H1 (cell line): ENCODE results near the gene MBOAT1. TPM values are rescaled to one million over a fixed set of nuclear protein-coding genes. Genes with fewer than 3 reads are reported as not detected.

Experiments
- CTCF ChIA-PET: fragments of 300-600 bp; sonication (Branson Sonifier 250); formaldehyde crosslinking; loops from one replicate; lab custom pipeline; 2021; ENCODE audit not compliant: partially characterized antibody; lab: Charles Lee
- POLR2A ChIA-PET: fragments of 300-600 bp; sonication (Branson Sonifier 250); formaldehyde crosslinking; loops from one replicate; lab custom pipeline; 2021; ENCODE audit warnings: inconsistent platforms; ENCODE audit not compliant: partially characterized antibody; lab: Charles Lee
- DNase-seq, 2 experiments: peaks; one replicate each; pipeline versions ENCODE4 v3.0.0 to v3.0.0-alpha.2; 2010 to 2022; ENCODE audit warnings: low spot score in 2 of 2, low read depth in 1 of 2, mixed read lengths in 1 of 2
- FAIRE-seq: peaks from 2 replicates; lab custom pipeline; 2011; peaks lifted over from hg19 to GRCh38; lab: Jason Lieb, UNC
- H2AFZ ChIP-seq: 2 replicates; pipeline ENCODE4 v1.8.1; 2012; ENCODE audit warnings: low read length, inconsistent platforms
- H2AK5ac ChIP-seq: 2 replicates; pipeline ENCODE4 v1.6.1; 2013; ENCODE audit warnings: low read depth, low read length
- H2BK120ac ChIP-seq: replicated peaks from 2 replicates; pipeline ENCODE3; 2013; ENCODE audit warnings: low read depth, low read length, inconsistent platforms
- H2BK12ac ChIP-seq: 2 replicates; pipeline ENCODE4 v1.6.1; 2013; ENCODE audit warnings: low read depth, low read length
- H2BK15ac ChIP-seq: 2 replicates; pipeline ENCODE4 v1.6.1; 2013; ENCODE audit warnings: low read length
- H2BK20ac ChIP-seq: 2 replicates; pipeline ENCODE4 v1.6.1; 2013; ENCODE audit warnings: low read length
- H2BK5ac ChIP-seq: 2 replicates; pipeline ENCODE4 v1.6.1; 2013; ENCODE audit warnings: low read depth, low read length
- H3K14ac ChIP-seq: 2 replicates; pipeline ENCODE4 v1.6.1; 2013; ENCODE audit warnings: inconsistent platforms; ENCODE audit not compliant: insufficient read length
- H3K18ac ChIP-seq: 2 replicates; pipeline ENCODE4 v1.6.1; 2013; ENCODE audit warnings: low read length; ENCODE audit errors: extremely low read depth
- H3K23ac ChIP-seq: 2 replicates; pipeline ENCODE4 v1.6.1; 2013; ENCODE audit warnings: inconsistent platforms; ENCODE audit not compliant: insufficient read length
- H3K23me2 ChIP-seq: 2 replicates; pipeline ENCODE4 v1.6.1; 2013; ENCODE audit warnings: low read depth, low read length
- H3K27ac ChIP-seq: 2 replicates; pipeline ENCODE4 v1.6.1; 2011; ENCODE audit warnings: low read depth, low read length, inconsistent platforms
- H3K27me3 ChIP-seq, 4 experiments: replicated peaks in 1 of 4; 1 replicate in 1 of 4; 2 replicates in 3 of 4; pipeline versions ENCODE4 v1.6.1 to v1.8.1; 2011 to 2013; ENCODE audit warnings: low read length in 3 of 4, mild to moderate bottlenecking in 3 of 4, inconsistent platforms in 2 of 4, mixed read lengths in 2 of 4, moderate library complexity in 1 of 4; ENCODE audit not compliant: control insufficient read depth in 3 of 4, insufficient read depth in 3 of 4; ENCODE audit errors: extremely low read depth in 1 of 4
- H3K36me3 ChIP-seq, 4 experiments: 2 replicates each; pipeline versions ENCODE4 v1.6.1 to v1.8.1; 2011 to 2013; ENCODE audit warnings: mild to moderate bottlenecking in 4 of 4, low read length in 3 of 4, moderate library complexity in 2 of 4, control low read depth in 1 of 4, inconsistent platforms in 1 of 4; ENCODE audit not compliant: insufficient read depth in 4 of 4, control insufficient read depth in 2 of 4
- H3K4ac ChIP-seq: replicated peaks from 2 replicates; pipeline ENCODE3; 2013; ENCODE audit warnings: low read length, low read depth, mixed read lengths, inconsistent platforms; ENCODE audit not compliant: insufficient read length
- H3K4me1 ChIP-seq, 4 experiments: replicated peaks in 1 of 4; 1 replicate in 1 of 4; 2 replicates in 3 of 4; pipeline versions ENCODE4 v1.6.1 to v1.8.1; 2011 to 2013; ENCODE audit warnings: low read length in 3 of 4, inconsistent platforms in 2 of 4, mixed read lengths in 1 of 4; ENCODE audit not compliant: insufficient read depth in 4 of 4, control insufficient read depth in 3 of 4
- H3K4me2 ChIP-seq, 2 experiments: 2 replicates each; pipeline versions ENCODE4 v1.6.1 to v1.8.1; 2011 to 2013; ENCODE audit warnings: low read depth in 2 of 2, low read length in 2 of 2, control low read depth in 1 of 2, inconsistent platforms in 1 of 2, mild to moderate bottlenecking in 1 of 2; ENCODE audit not compliant: insufficient read depth in 1 of 2
- H3K4me3 ChIP-seq, 4 experiments: fragments of 200-600, 300-600 bp in 1 of 4; sonication (generic), shearing (Covaris generic), sonication (Bioruptor Twin) in 1 of 4; 2 replicates each; pipeline versions ENCODE4 v1.5.1 to v1.8.1; 2011 to 2016; ENCODE audit warnings: low read length in 4 of 4, low read depth in 3 of 4, control low read depth in 2 of 4, inconsistent platforms in 2 of 4, mild to moderate bottlenecking in 2 of 4, mixed read lengths in 1 of 4, moderate library complexity in 1 of 4; ENCODE audit not compliant: insufficient read depth in 2 of 4; ENCODE audit errors: extremely low read depth in 1 of 4
- H3K56ac ChIP-seq: replicated peaks from 2 replicates; pipeline ENCODE3; 2013; ENCODE audit warnings: low read depth, mild to moderate bottlenecking, mixed read lengths, low read length, inconsistent platforms; ENCODE audit not compliant: insufficient read length
- H3K79me1 ChIP-seq: 2 replicates; pipeline ENCODE4 v1.6.1; 2013; ENCODE audit warnings: low read depth, low read length, control low read depth
- H3K79me2 ChIP-seq, 2 experiments: 2 replicates each; pipeline versions ENCODE4 v1.6.1 to v1.8.1; 2012 to 2013; ENCODE audit warnings: low read length in 2 of 2, mild to moderate bottlenecking in 2 of 2, inconsistent platforms in 1 of 2; ENCODE audit not compliant: insufficient read depth in 2 of 2, control insufficient read depth in 1 of 2
- H3K9ac ChIP-seq, 4 experiments: replicated peaks in 1 of 4; 1 replicate in 1 of 4; 2 replicates in 3 of 4; pipeline versions ENCODE4 v1.6.1 to v1.8.1; 2011 to 2013; ENCODE audit warnings: low read depth in 3 of 4, low read length in 3 of 4, control low read depth in 2 of 4, mild to moderate bottlenecking in 2 of 4, moderate library complexity in 2 of 4, inconsistent platforms in 1 of 4; ENCODE audit errors: extremely low read depth in 1 of 4
- H3K9me3 ChIP-seq, 2 experiments: 2 replicates each; pipeline versions ENCODE4 v1.6.1 to v1.8.1; 2012 to 2013; ENCODE audit warnings: mild to moderate bottlenecking in 2 of 2, moderate library complexity in 2 of 2, control low read depth in 1 of 2, inconsistent platforms in 1 of 2, low read depth in 1 of 2, low read length in 1 of 2, mixed read lengths in 1 of 2; ENCODE audit not compliant: insufficient read depth in 2 of 2
- H4K20me1 ChIP-seq, 2 experiments: replicated peaks in 1 of 2; 2 replicates each; pipeline versions ENCODE3 to v1.8.1; 2011 to 2013; ENCODE audit warnings: inconsistent platforms in 2 of 2, low read length in 2 of 2, mild to moderate bottlenecking in 1 of 2; ENCODE audit not compliant: insufficient read depth in 2 of 2, control insufficient read depth in 1 of 2
- H4K5ac ChIP-seq: 2 replicates; pipeline ENCODE4 v1.6.1; 2013; ENCODE audit warnings: low read length, low read depth, mixed read lengths, inconsistent platforms; ENCODE audit not compliant: insufficient read length
- H4K8ac ChIP-seq: 2 replicates; pipeline ENCODE4 v1.8.0; 2013; ENCODE audit warnings: mild to moderate bottlenecking, moderate library complexity, low read length, inconsistent platforms; ENCODE audit not compliant: insufficient read depth; ENCODE audit errors: extremely low read depth
- H4K91ac ChIP-seq: replicated peaks from 2 replicates; pipeline ENCODE3; 2013; ENCODE audit warnings: low read length, mixed read lengths, inconsistent platforms; ENCODE audit not compliant: insufficient read length
- CHD2 ChIP-seq: IDR thresholded peaks from 2 replicates; pipeline ENCODE4 v1.6.1; 2012; ENCODE audit warnings: low read length, improper control_type of control experiment
- CREB1 ChIP-seq: IDR thresholded peaks from 2 replicates; pipeline ENCODE4 v1.6.1; 2012; ENCODE audit warnings: inconsistent platforms
- EGR1 ChIP-seq: IDR thresholded peaks from 2 replicates; pipeline ENCODE4 v1.6.1; 2011; ENCODE audit warnings: low read depth, low read length, borderline replicate concordance
- MAFK ChIP-seq: IDR thresholded peaks from 2 replicates; pipeline ENCODE4 v1.6.1; 2012; ENCODE audit warnings: low read depth, mild to moderate bottlenecking, improper control_type of control experiment, low read length
- NRF1 ChIP-seq: IDR thresholded peaks from 2 replicates; pipeline ENCODE4 v1.6.1; 2011; ENCODE audit warnings: mild to moderate bottlenecking, low read depth, low read length, improper control_type of control experiment
- SIX5 ChIP-seq: IDR thresholded peaks from 2 replicates; pipeline ENCODE4 v1.6.1; 2011; ENCODE audit warnings: mild to moderate bottlenecking, low read depth, low read length
- SP2 ChIP-seq: IDR thresholded peaks from 2 replicates; pipeline ENCODE4 v1.6.1; 2012; ENCODE audit warnings: mild to moderate bottlenecking, low read length, inconsistent platforms
- TEAD4 ChIP-seq: IDR thresholded peaks from 2 replicates; pipeline ENCODE4 v1.6.1; 2012; ENCODE audit warnings: low read depth, low read length, inconsistent platforms, mixed read lengths
- USF2 ChIP-seq: IDR thresholded peaks from 2 replicates; pipeline ENCODE4 v1.6.1; 2011; ENCODE audit warnings: low read length, improper control_type of control experiment
- WGBS, 2 experiments: shearing (Covaris generic) in 1 of 2; methylation state at CpG; one replicate each; pipeline versions ENCODE4 v1.1.6 to v1.1.7; 2013 to 2015; ENCODE audit warnings: low lambda C conversion rate in 2 of 2, mixed read lengths in 2 of 2, inconsistent platforms in 1 of 2, low coverage in 1 of 2, missing lambda C conversion rate in 1 of 2; ENCODE audit not compliant: insufficient replicate concordance in 2 of 2, insufficient coverage in 1 of 2, insufficient read length in 1 of 2; ENCODE audit errors: extremely low coverage in 1 of 2, missing lambda C conversion rate in 1 of 2; 5-methylcytosine and 5-hydroxymethylcytosine counted together
- polyA plus RNA-seq, 7 experiments: library from polyadenylated mRNA; depleted of rRNA in 3 of 7; stranded (reverse) in 5 of 7; unstranded in 2 of 7; fragments of >200 nt in 5 of 7; fragments of 200-250 nt in 2 of 7; gene quantifications; 1 replicate in 5 of 7; 2 replicates in 1 of 7; 4 replicates in 1 of 7; pipeline versions ENCODE4 v1.2.1 to v1.2.3, GENCODE V29; 2011 to 2013; ENCODE audit warnings: missing spikeins in 2 of 7, mixed read lengths in 2 of 7
- total RNA-seq: library from RNA; stranded (reverse); fragmentation: NEBNext Ultra II Directional; extraction: Animal tissue kit (Norgen Biotek cat#: 25700); gene quantifications from 2 replicates; pipeline ENCODE4 v1.2.1, GENCODE V29; 2021

MBOAT1 gene
- total and polyA plus RNA-seq, 2 of the 8 experiments (the other 6 are each of a cell fraction or from before 2014, with no cell fraction given), result 4.9 to 19.5 TPM

- Histone ChIP-seq H2BK15ac (no peak overlapping the region), H3K14ac (no peak overlapping the region), H2AFZ (no peak overlapping the region), H3K23me2 (no peaks in the 10 kb centered on the region), H2BK12ac (no peak overlapping the region), H3K4ac (no peak overlapping the region), H3K27me3 (no peaks in the 10 kb centered on the region), H4K8ac (no peak overlapping the region), H4K5ac (no peak overlapping the region), H3K18ac (no peak overlapping the region), H3K4me3 (no peak overlapping the region), H4K20me1 (no peaks in the 10 kb centered on the region), H2AK5ac (0 out of 2 replicates have a peak overlapping the region, but pooled peaks have one; percentile 82), H2BK20ac (no peak overlapping the region), H3K36me3 (no peaks in the 10 kb centered on the region), H3K4me1 (peaks cover 0 to 5% (median 1%) of the 10 kb centered on the region in 4 experiments; a peak in 3 of 7 replicates), H3K9ac (no peak overlapping the region), H3K56ac (no peak overlapping the region), H3K9me3 (no peaks in the 10 kb centered on the region), H3K27ac (no peak overlapping the region; the same call in 1 of the 2 replicates), H3K79me2 (peaks cover 0 to 3% of the 10 kb centered on the region in 2 experiments; a peak in 1 of 4 replicates), H2BK120ac (no peak overlapping the region), H3K79me1 (no peaks in the 10 kb centered on the region), H4K91ac (no peak overlapping the region), H2BK5ac (peak overlapping the region; percentile 52; the same call in 1 of the 2 replicates), H3K4me2 (no peak overlapping the region), H3K23ac (no peak overlapping the region)
- ChIA-PET CTCF (interaction anchor here (1.0 kb wide), 2 partner anchors 10 to 17 kb away, joined by 3 read pairs; no protein-coding TSS in a partner anchor), POLR2A (no interaction called here)
- FAIRE-seq (no peak), DNase-seq (no peak)
- WGBS, 2 experiments, result 52% methylated on average over 3 of the region's 3 CpGs; no CpG with 5 or more reads in 1 of the 2 experiments
- TF ChIP-seq CHD2 (no peak), SP2 (no peak), USF2 (peak; percentile 68), SIX5 (no peak), CREB1 (no peak), EGR1 (no peak), NRF1 (no peak), MAFK (no peak), TEAD4 (peak; percentile 55; the same call in 1 of the 2 replicates)
Observed at GRCh38 chr6:20197251-20197650, 15.0 kb downstream of the MBOAT1 start.
